ENCODE measurements around the gene FOXJ3. TPM values are rescaled to one million over a fixed set of nuclear protein-coding genes. Genes with fewer than 3 reads are reported as not detected.

FOXJ3 gene
- total and polyA plus RNA-seq, 10 donors, result 8.9 to 85.8 (median 57.3) TPM

GRCh38 chr1:42192106-42192505 lies 142.9 kb downstream of the FOXJ3 start:
- peaks cover 0 to 99% (median 58%) of the 10 kb centered on the region in 6 donors for H3K36me3 ChIP-seq
- no peak for DNase-seq
- no peaks in the 10 kb centered on the region for H3K27me3 ChIP-seq (replicated peaks in 1 of 7)
- intact Hi-C loops (cut with DNase I; ENCODE audit: low total_unique reads), result no loop called here
- no peak overlapping the region for H3K27ac ChIP-seq
- no peak for TF ChIP-seq CTCF (IDR thresholded peaks at IDR 0.05 in 8 of 11, conservative IDR thresholded peaks at IDR 0.05 in 3 of 11)
- no peak for TF ChIP-seq POLR2A (IDR thresholded peaks at IDR 0.05)
- TF ChIP-seq POLR2AphosphoS5 (IDR thresholded peaks at IDR 0.05), result no peak
- no peak overlapping the region for H3K4me3 ChIP-seq
- H3K9me3 ChIP-seq, result no peaks in the 10 kb centered on the region
- H3K4me1 ChIP-seq, result no peaks in the 10 kb centered on the region
- WGBS, 5 donors, result 86 to 92% (median 90%) methylated on average over 4 of the region's 4 CpGs

GRCh38 chr1:42191319-42191718 lies 143.7 kb downstream of the FOXJ3 start:
- Histone ChIP-seq H3K4me3 (no peak overlapping the region), H3K4me1 (no peaks in the 10 kb centered on the region), H3K27ac (no peak overlapping the region), H3K36me3 (peaks cover 0 to 99% (median 56%) of the 10 kb centered on the region in 6 donors), H3K9me3 (no peaks in the 10 kb centered on the region), H3K27me3 (replicated peaks in 1 of 7) (no peaks in the 10 kb centered on the region)
- 88 to 96% (median 95%) methylated on average over 8 of the region's 8 CpGs for WGBS, 5 donors
- TF ChIP-seq POLR2AphosphoS5 (IDR thresholded peaks at IDR 0.05) (peak in 1 of 3 donors; percentile 19), CTCF (IDR thresholded peaks at IDR 0.05 in 8 of 11, conservative IDR thresholded peaks at IDR 0.05 in 3 of 11) (no peak)
- intact Hi-C loops (cut with DNase I; ENCODE audit: low total_unique reads), result no loop called here
- DNase-seq, result no peak

- Histone ChIP-seq H3K9me3 (no peaks in the 10 kb centered on the region), H3K36me3 (peaks cover 0 to 99% (median 49%) of the 10 kb centered on the region in 6 donors), H3K27ac (no peak overlapping the region), H3K4me1 (no peaks in the 10 kb centered on the region), H3K4me3 (no peak overlapping the region), H3K27me3 (replicated peaks in 1 of 7) (no peaks in the 10 kb centered on the region)
- intact Hi-C loops (cut with DNase I; ENCODE audit: low total_unique reads), result no loop called here
- no peak for TF ChIP-seq POLR2A (IDR thresholded peaks at IDR 0.05)
- no peak for TF ChIP-seq POLR2AphosphoS5 (IDR thresholded peaks at IDR 0.05)
- TF ChIP-seq CTCF (IDR thresholded peaks at IDR 0.05 in 8 of 11, conservative IDR thresholded peaks at IDR 0.05 in 3 of 11), result no peak
- no peak for DNase-seq
- WGBS, 5 donors, result 94 to 98% (median 96%) methylated on average over 6 of the region's 6 CpGs
These were observed 144.8 kb downstream of the FOXJ3 start for GRCh38 chr1:42189931-42190853.

DNA sequence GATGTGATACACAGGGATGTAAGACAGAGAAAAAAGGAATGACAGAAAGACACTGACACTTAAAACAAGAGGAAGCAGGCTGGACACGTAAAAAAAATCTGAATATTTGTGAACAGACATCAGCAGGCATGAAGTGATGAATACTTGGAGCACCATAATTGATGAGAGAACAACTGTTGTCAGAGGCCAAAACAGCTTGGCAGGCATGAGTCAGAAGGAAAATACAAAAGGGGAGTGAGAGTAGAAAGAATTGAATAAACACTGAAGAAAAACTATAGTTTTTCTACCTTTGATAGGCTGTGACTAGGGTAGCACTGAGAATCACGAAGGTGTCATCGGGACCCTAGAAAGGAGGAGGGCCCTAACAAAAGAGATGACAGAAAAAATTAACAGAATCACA lies 148.9 kb downstream of the FOXJ3 start:
- Histone ChIP-seq H3K27ac (no peak overlapping the region), H3K4me1 (no peaks in the 10 kb centered on the region), H3K36me3 (peaks cover 0 to 97% (median 36%) of the 10 kb centered on the region in 6 donors), H3K4me3 (no peak overlapping the region), H3K27me3 (replicated peaks in 1 of 7) (no peaks in the 10 kb centered on the region), H3K9me3 (no peaks in the 10 kb centered on the region)
- intact Hi-C loops (cut with DNase I; ENCODE audit: low total_unique reads), result no loop called here
- DNase-seq, result no peak
- TF ChIP-seq POLR2AphosphoS5 (IDR thresholded peaks at IDR 0.05) (no peak), POLR2A (IDR thresholded peaks at IDR 0.05) (no peak), CTCF (IDR thresholded peaks at IDR 0.05 in 8 of 11, conservative IDR thresholded peaks at IDR 0.05 in 3 of 11) (no peak)
- WGBS, 5 donors, result 81 to 94% (median 90%) methylated on average over 3 of the region's 3 CpGs

Measured in spleen (tissue), 11 donors.